SK-N-MC (cell line): Measurements from ENCODE around the gene LRG1.

Experiments used
- DNase-seq: peaks from one replicate; pipeline ENCODE4 v3.0.0-alpha.2; 2011; ENCODE audit warnings: low read depth, low spot score
- H3K27ac ChIP-seq: fragments of 200-600 bp; sonication (generic); 2 replicates; pipeline ENCODE4 v1.5.1; 2016; ENCODE audit warnings: mixed run types
- H3K36me3 ChIP-seq: fragments of 200-600 bp; sonication (generic); 2 replicates; pipeline ENCODE4 v1.6.1; 2017; ENCODE audit warnings: antibody characterized with exemption, low read length, mixed read lengths; ENCODE audit not compliant: insufficient read depth
- H3K4me3 ChIP-seq: fragments of 200-600 bp; sonication (generic); 2 replicates; pipeline ENCODE4 v1.5.1; 2016
- H3K9ac ChIP-seq: fragments of 200-600 bp; sonication (generic); 2 replicates; pipeline ENCODE4 v1.8.0; 2017; ENCODE audit warnings: mixed run types, mixed read lengths; ENCODE audit not compliant: insufficient read length
- H3K9me3 ChIP-seq: fragments of 200-600 bp; sonication (generic); 2 replicates; pipeline ENCODE4 v1.6.1; 2017; ENCODE audit warnings: low read depth, mild to moderate bottlenecking, antibody characterized with exemption, low read length, moderate library complexity, mixed read lengths
- EZH2 ChIP-seq: fragments of 200-600 bp; sonication (generic); IDR thresholded peaks from one replicate; pipeline ENCODE4 v1.6.1; 2017; ENCODE audit warnings: antibody characterized with exemption
- FOXP2 ChIP-seq: optimal IDR thresholded peaks from 2 replicates; pipeline ENCODE3; 2011; ENCODE audit warnings: mild to moderate bottlenecking, moderate library complexity; ENCODE audit not compliant: insufficient read depth; ENCODE audit errors: extremely low read length, control extremely low read depth
- POLR2AphosphoS5 ChIP-seq: IDR thresholded peaks from 2 replicates; pipeline ENCODE4 v1.6.1; 2012; ENCODE audit warnings: mild to moderate bottlenecking, low read depth, low read length, borderline replicate concordance

Gene LRG1

GRCh38 chr19:4583961-4584669, 44.3 kb upstream of the LRG1 start:
- Histone ChIP-seq H3K36me3 (no peaks in the 10 kb centered on the region), H3K27ac (no peak overlapping the region), H3K9me3 (no peaks in the 10 kb centered on the region), H3K4me3 (peak overlapping the region; percentile 73), H3K9ac (no peak overlapping the region)
- TF ChIP-seq POLR2AphosphoS5 (no peak), EZH2 (no peak), FOXP2 (no peak)
- DNase-seq: no peak

- no peak overlapping the region for H3K9ac ChIP-seq
- H3K9me3 ChIP-seq: no peaks in the 10 kb centered on the region
- no peak overlapping the region for H3K27ac ChIP-seq
- TF ChIP-seq EZH2: no peak
- no peak for TF ChIP-seq POLR2AphosphoS5
- no peak for TF ChIP-seq FOXP2
- H3K4me3 ChIP-seq: no peak overlapping the region
- DNase-seq: no peak
- H3K36me3 ChIP-seq: no peaks in the 10 kb centered on the region
Measured at GRCh38 chr19:4582980-4583842, 43.4 kb upstream of the LRG1 start.

GRCh38 chr19:4581666-4582553, 42.1 kb upstream of the LRG1 start:
- Histone ChIP-seq H3K4me3 (peak overlapping the region; percentile 21), H3K27ac (no peak overlapping the region), H3K36me3 (no peaks in the 10 kb centered on the region), H3K9ac (no peak overlapping the region), H3K9me3 (no peaks in the 10 kb centered on the region)
- TF ChIP-seq EZH2 (no peak), FOXP2 (no peak), POLR2AphosphoS5 (no peak)
- no peak for DNase-seq

DNA sequence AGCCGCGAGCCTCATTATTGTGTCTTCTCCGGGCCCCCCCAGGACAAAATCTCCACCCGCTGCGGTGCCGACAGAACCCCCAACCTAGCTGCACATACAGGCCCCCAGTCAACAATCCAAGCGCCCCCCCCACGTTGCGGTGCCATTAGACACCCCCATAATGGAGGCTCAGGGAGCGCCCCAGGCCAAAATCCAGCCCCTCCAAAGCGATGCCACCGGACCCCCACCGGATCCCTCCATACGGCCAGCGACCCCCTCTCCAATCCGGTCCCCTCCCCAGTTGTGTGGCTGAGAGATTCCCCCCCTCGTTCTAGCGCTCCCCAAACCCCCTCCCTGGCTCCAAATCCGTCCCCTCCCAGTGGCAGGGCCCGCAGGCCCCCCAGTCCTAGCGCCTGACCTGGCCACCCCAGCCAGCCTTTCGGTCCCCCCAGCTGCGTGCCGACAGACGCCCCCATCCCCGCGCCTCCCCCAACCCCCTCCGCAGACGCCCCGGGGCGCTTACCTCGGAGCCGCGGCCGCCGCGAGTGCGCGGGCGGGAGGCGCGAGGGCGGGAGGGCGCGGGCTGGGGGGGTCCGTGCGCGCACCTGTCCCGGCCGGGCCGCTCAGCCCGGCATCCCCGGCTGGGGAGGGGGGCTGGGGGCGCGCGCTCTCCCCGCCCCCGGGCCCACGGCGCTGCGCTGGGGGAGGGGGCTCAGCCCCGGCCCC, 41.3 kb upstream of the LRG1 start:
- Histone ChIP-seq H3K4me3 (peak overlapping the region; percentile 67), H3K36me3 (no peaks in the 10 kb centered on the region), H3K9ac (no peak overlapping the region), H3K9me3 (no peaks in the 10 kb centered on the region), H3K27ac (no peak overlapping the region)
- no peak for DNase-seq
- no peak for TF ChIP-seq POLR2AphosphoS5
- TF ChIP-seq EZH2: no peak
- no peak for TF ChIP-seq FOXP2

DNA sequence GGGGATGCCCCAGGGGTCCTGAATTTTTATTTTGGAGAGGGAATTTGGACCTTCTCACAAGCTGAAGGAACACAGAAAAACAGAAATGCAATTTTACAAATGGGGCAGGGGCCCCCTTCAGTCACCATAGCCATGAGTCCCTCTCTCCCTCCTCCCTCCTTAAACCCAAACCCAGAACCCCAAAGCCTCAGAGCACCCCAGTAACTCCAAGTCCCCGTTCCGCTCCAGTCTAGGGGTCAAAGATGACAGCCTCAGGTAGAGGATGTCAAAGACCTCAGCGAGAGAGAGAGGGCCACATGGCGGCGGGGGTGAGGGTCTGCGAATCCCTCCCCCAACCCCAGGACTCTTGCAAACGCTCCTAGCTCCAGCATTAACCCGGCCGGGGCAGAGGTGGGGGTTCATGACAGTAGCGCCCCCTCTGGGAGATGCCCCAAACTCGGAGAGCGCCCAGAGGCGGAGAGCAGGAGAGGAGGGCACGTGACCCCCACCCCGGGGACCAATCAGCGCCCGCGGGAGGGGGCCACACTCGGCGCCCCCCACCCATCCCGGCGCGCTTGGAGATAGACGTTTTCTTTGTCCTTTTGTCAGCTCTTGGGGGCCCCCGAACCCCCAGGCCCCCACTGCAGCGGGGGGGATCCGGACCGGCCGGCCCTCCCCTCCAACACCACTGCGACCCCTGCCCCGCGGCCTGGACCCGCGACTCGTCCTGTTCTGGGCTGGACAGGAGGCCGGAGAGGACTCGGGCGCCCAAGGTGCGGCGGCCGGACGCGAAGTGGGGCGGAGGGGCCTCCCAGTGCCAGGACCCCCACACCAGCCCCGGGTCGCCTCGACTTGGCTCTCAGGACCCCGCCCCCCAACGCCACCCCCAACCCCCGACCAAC, 40.4 kb upstream of the LRG1 start:
- Histone ChIP-seq H3K36me3 (no peaks in the 10 kb centered on the region), H3K9ac (no peak overlapping the region), H3K27ac (no peak overlapping the region), H3K4me3 (no peak overlapping the region; the same call in 1 of the 2 replicates), H3K9me3 (no peaks in the 10 kb centered on the region)
- DNase-seq: no peak
- TF ChIP-seq FOXP2 (no peak), EZH2 (no peak), POLR2AphosphoS5 (no peak)

- H3K9me3 ChIP-seq: no peaks in the 10 kb centered on the region
- H3K4me3 ChIP-seq: no peak overlapping the region
- TF ChIP-seq EZH2 (no peak), POLR2AphosphoS5 (no peak), FOXP2 (no peak)
- no peak for DNase-seq
- H3K9ac ChIP-seq: no peak overlapping the region
- H3K36me3 ChIP-seq: no peaks in the 10 kb centered on the region
- no peak overlapping the region for H3K27ac ChIP-seq
Measured at GRCh38 chr19:4579389-4579788, 39.6 kb upstream of the LRG1 start.
